ENCODE results near the gene SMC1B.
"Not testable (repeated sequence)": the region's sequence is repeated elsewhere in the genome, so short reads cannot be mapped to it uniquely, and the experiment has no call there.

Gene SMC1B

DNA sequence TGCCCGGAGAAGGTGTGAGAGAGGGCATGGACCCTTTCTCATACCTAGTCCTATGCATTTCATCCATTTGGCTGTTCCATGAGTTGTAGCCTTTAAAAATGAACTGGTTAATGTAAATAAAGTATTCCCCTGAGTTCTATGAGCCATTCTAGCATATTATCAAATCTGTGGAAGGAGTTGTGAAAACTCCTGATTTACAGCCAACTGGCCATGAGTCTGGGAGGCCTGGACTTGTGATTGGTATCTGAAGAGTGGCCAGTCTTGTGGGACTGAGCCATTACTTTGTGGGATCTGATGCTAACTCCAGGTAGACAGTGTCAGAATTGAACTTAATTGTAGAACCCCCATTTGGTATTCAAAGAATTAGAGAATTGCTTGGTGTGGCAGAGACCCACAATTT is 55.3 kb downstream of the SMC1B start:
- Histone ChIP-seq H3K27me3 (ENCODE audit: control insufficient read depth in 1 of 2, insufficient read depth in 2 of 2, low read length in 2 of 2) (peaks cover 0 to 6% of the 10 kb centered on the region in 2 donors), H3K9me3 (ENCODE audit: control insufficient read depth in 1 of 2, low read length in 2 of 2) (no peaks in the 10 kb centered on the region), H3K4me3 (ENCODE audit: low read depth in 1 of 2, low read length in 2 of 2) (no peak overlapping the region), H3K4me1 (ENCODE audit: control insufficient read depth in 1 of 2, insufficient read depth in 2 of 2, low read length in 2 of 2) (no peaks in the 10 kb centered on the region), H3K36me3 (ENCODE audit: control insufficient read depth in 1 of 2, insufficient read depth in 2 of 2, low read length in 2 of 2) (no peaks in the 10 kb centered on the region), H3K27ac (ENCODE audit: low read depth, low read length) (no peak overlapping the region), H3K9ac (ENCODE audit: low read depth in 1 of 2, low read length in 2 of 2) (no peak overlapping the region)

DNA sequence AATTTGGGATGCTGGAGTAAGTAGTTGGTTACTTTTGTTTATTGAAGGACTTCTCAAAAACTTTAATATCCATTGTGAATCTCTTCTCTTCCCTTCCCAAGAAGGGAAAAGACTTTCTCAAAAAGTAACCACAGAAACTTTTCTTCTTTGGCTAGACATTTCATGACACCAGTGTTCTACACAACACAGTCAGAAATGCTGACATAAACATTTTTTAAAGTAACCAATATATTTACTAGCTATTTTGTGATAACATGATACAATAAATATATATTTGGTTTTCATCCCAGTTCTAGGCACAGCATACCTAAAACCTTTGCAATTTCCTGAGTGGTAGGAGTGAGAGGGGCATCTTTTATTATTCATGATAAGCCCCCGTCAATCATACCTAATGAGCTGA is 55.9 kb downstream of the SMC1B start:
- H3K4me1 ChIP-seq (ENCODE audit: control insufficient read depth in 1 of 2, insufficient read depth in 2 of 2, low read length in 2 of 2), result no peaks in the 10 kb centered on the region
- H3K27me3 ChIP-seq (ENCODE audit: control insufficient read depth in 1 of 2, insufficient read depth in 2 of 2, low read length in 2 of 2), result peaks cover 0 to 4% of the 10 kb centered on the region in 2 donors
- H3K27ac ChIP-seq (ENCODE audit: low read depth, low read length), result no peak overlapping the region

DNA sequence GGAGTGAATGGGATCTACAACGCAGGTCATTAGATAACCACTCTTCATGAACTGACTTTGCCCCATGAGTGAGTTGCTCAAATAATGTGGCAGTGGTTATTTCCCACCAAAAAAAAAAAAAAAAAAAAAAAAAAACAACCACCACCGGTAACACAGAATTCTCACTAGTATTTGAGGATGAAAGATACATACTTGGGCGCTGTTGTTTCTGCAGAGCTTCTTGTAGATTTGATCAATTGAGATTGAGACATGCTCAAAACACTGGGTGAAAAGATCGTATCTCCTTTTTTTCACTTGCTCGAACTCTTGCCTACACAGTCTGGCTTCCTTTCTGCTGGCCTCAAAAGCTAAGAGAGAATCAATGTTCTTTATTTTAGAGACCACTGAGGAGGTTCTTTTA is 59.6 kb downstream of the SMC1B start:
- Histone ChIP-seq H3K9ac (ENCODE audit: low read depth in 1 of 2, low read length in 2 of 2) (no peak overlapping the region), H3K9me3 (ENCODE audit: control insufficient read depth in 1 of 2, low read length in 2 of 2) (no peaks in the 10 kb centered on the region), H3K4me1 (ENCODE audit: control insufficient read depth in 1 of 2, insufficient read depth in 2 of 2, low read length in 2 of 2) (no peaks in the 10 kb centered on the region), H3K36me3 (ENCODE audit: control insufficient read depth in 1 of 2, insufficient read depth in 2 of 2, low read length in 2 of 2) (no peaks in the 10 kb centered on the region), H3K27me3 (ENCODE audit: control insufficient read depth in 1 of 2, insufficient read depth in 2 of 2, low read length in 2 of 2) (no peaks in the 10 kb centered on the region), H3K4me3 (ENCODE audit: low read depth in 1 of 2, low read length in 2 of 2) (no peak overlapping the region), H3K27ac (ENCODE audit: low read depth, low read length) (no peak overlapping the region)

More for the DNA sequence above, 55.9 kb downstream of the SMC1B start:
- no peaks in the 10 kb centered on the region for H3K9me3 ChIP-seq (ENCODE audit: control insufficient read depth in 1 of 2, low read length in 2 of 2)
- no peak overlapping the region for H3K4me3 ChIP-seq (ENCODE audit: low read depth in 1 of 2, low read length in 2 of 2)
- H3K9ac ChIP-seq (ENCODE audit: low read depth in 1 of 2, low read length in 2 of 2), result no peak overlapping the region
- H3K36me3 ChIP-seq (ENCODE audit: control insufficient read depth in 1 of 2, insufficient read depth in 2 of 2, low read length in 2 of 2), result no peaks in the 10 kb centered on the region

- not testable (repeated sequence) for H3K9me3 ChIP-seq (ENCODE audit: control insufficient read depth in 1 of 2, low read length in 2 of 2); H3K9ac ChIP-seq (ENCODE audit: low read depth in 1 of 2, low read length in 2 of 2)
Measured at GRCh38 chr22:45352757-45353156, 60.6 kb downstream of the SMC1B start.

GRCh38 chr22:45351956-45352355 is 61.4 kb downstream of the SMC1B start:
- no peaks in the 10 kb centered on the region for H3K27me3 ChIP-seq (ENCODE audit: control insufficient read depth in 1 of 2, insufficient read depth in 2 of 2, low read length in 2 of 2)
- H3K9ac ChIP-seq (ENCODE audit: low read depth in 1 of 2, low read length in 2 of 2), result no peak overlapping the region
- no peak overlapping the region for H3K27ac ChIP-seq (ENCODE audit: low read depth, low read length)
- H3K4me3 ChIP-seq (ENCODE audit: low read depth in 1 of 2, low read length in 2 of 2), result no peak overlapping the region
- H3K4me1 ChIP-seq (ENCODE audit: control insufficient read depth in 1 of 2, insufficient read depth in 2 of 2, low read length in 2 of 2), result no peaks in the 10 kb centered on the region
- H3K9me3 ChIP-seq (ENCODE audit: control insufficient read depth in 1 of 2, low read length in 2 of 2), result no peaks in the 10 kb centered on the region
- H3K36me3 ChIP-seq (ENCODE audit: control insufficient read depth in 1 of 2, insufficient read depth in 2 of 2, low read length in 2 of 2), result no peaks in the 10 kb centered on the region

More at GRCh38 chr22:45352757-45353156, 60.6 kb downstream of the SMC1B start:
- H3K4me1 ChIP-seq (ENCODE audit: control insufficient read depth in 1 of 2, insufficient read depth in 2 of 2, low read length in 2 of 2); H3K4me3 ChIP-seq (ENCODE audit: low read depth in 1 of 2, low read length in 2 of 2); H3K27me3 ChIP-seq (ENCODE audit: control insufficient read depth in 1 of 2, insufficient read depth in 2 of 2, low read length in 2 of 2); H3K27ac ChIP-seq (ENCODE audit: low read depth, low read length); H3K36me3 ChIP-seq (ENCODE audit: control insufficient read depth in 1 of 2, insufficient read depth in 2 of 2, low read length in 2 of 2): not testable (repeated sequence)

DNA sequence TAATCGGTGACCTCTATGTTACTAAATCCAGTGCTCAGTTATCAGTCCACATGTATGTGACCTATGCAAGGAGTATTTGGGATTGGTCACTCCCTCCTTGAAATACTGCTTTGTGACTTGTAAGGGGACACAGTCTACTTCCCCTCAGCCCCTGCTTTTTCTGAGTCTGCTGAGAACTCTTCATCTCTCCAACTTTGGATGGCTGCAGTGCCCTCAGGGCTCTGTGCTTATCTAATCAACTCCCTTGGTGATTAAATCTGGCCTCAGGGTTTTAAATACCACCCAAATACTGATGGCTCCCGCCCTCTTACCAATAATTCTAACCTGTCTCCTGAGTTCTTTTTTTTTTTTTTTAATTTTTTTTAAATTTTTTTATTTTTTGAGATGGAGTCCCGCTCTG is 63.5 kb downstream of the SMC1B start:
- Histone ChIP-seq H3K27me3 (ENCODE audit: control insufficient read depth in 1 of 2, insufficient read depth in 2 of 2, low read length in 2 of 2) (no peaks in the 10 kb centered on the region), H3K9me3 (ENCODE audit: control insufficient read depth in 1 of 2, low read length in 2 of 2) (no peaks in the 10 kb centered on the region), H3K36me3 (ENCODE audit: control insufficient read depth in 1 of 2, insufficient read depth in 2 of 2, low read length in 2 of 2) (peaks cover 0 to 2% of the 10 kb centered on the region in 2 donors), H3K9ac (ENCODE audit: low read depth in 1 of 2, low read length in 2 of 2) (no peak overlapping the region), H3K27ac (ENCODE audit: low read depth, low read length) (no peak overlapping the region), H3K4me1 (ENCODE audit: control insufficient read depth in 1 of 2, insufficient read depth in 2 of 2, low read length in 2 of 2) (no peaks in the 10 kb centered on the region), H3K4me3 (ENCODE audit: low read depth in 1 of 2, low read length in 2 of 2) (no peak overlapping the region)

DNA sequence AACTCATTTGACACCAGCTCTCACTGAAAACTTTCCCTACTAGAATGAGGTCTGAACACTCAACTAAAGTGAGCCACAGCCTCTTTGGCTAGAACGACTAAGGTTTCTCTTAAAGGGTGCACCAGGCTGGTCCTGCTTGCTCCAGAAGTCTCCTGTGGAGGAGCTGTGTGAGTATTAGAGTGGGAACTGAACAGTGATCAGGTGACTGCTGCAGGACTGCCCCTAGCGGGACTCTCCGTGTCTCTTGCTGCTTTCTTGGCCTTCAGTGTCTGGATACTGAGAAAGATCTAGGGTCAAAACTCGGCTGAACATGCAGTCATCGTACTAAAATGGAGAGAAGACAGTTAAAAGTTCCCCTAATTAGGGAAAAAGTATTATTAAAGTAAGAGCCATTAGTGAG is 69.1 kb downstream of the SMC1B start:
- no peaks in the 10 kb centered on the region for H3K27me3 ChIP-seq (ENCODE audit: control insufficient read depth in 1 of 2, insufficient read depth in 2 of 2, low read length in 2 of 2)
- no peaks in the 10 kb centered on the region for H3K9me3 ChIP-seq (ENCODE audit: control insufficient read depth in 1 of 2, low read length in 2 of 2)
- no peak overlapping the region for H3K4me3 ChIP-seq (ENCODE audit: low read depth in 1 of 2, low read length in 2 of 2)
- H3K9ac ChIP-seq (ENCODE audit: low read depth in 1 of 2, low read length in 2 of 2), result no peak overlapping the region
- no peak overlapping the region for H3K27ac ChIP-seq (ENCODE audit: low read depth, low read length)
- H3K36me3 ChIP-seq (ENCODE audit: control insufficient read depth in 1 of 2, insufficient read depth in 2 of 2, low read length in 2 of 2), result peaks cover 8 to 18% of the 10 kb centered on the region in 2 donors
- H3K4me1 ChIP-seq (ENCODE audit: control insufficient read depth in 1 of 2, insufficient read depth in 2 of 2, low read length in 2 of 2), result no peaks in the 10 kb centered on the region

GRCh38 chr22:45343143-45343542 is 70.3 kb downstream of the SMC1B start:
- Histone ChIP-seq H3K27ac (ENCODE audit: low read depth, low read length) (no peak overlapping the region), H3K9me3 (ENCODE audit: control insufficient read depth in 1 of 2, low read length in 2 of 2) (no peaks in the 10 kb centered on the region), H3K36me3 (ENCODE audit: control insufficient read depth in 1 of 2, insufficient read depth in 2 of 2, low read length in 2 of 2) (peaks cover 8 to 26% of the 10 kb centered on the region in 2 donors), H3K4me3 (ENCODE audit: low read depth in 1 of 2, low read length in 2 of 2) (no peak overlapping the region), H3K9ac (ENCODE audit: low read depth in 1 of 2, low read length in 2 of 2) (no peak overlapping the region), H3K27me3 (ENCODE audit: control insufficient read depth in 1 of 2, insufficient read depth in 2 of 2, low read length in 2 of 2) (no peaks in the 10 kb centered on the region), H3K4me1 (ENCODE audit: control insufficient read depth in 1 of 2, insufficient read depth in 2 of 2, low read length in 2 of 2) (no peaks in the 10 kb centered on the region)

- Histone ChIP-seq H3K9ac (ENCODE audit: low read depth in 1 of 2, low read length in 2 of 2) (no peak overlapping the region), H3K4me1 (ENCODE audit: control insufficient read depth in 1 of 2, insufficient read depth in 2 of 2, low read length in 2 of 2) (no peaks in the 10 kb centered on the region), H3K27ac (ENCODE audit: low read depth, low read length) (no peak overlapping the region), H3K36me3 (ENCODE audit: control insufficient read depth in 1 of 2, insufficient read depth in 2 of 2, low read length in 2 of 2) (peaks cover 6 to 40% of the 10 kb centered on the region in 2 donors), H3K4me3 (ENCODE audit: low read depth in 1 of 2, low read length in 2 of 2) (no peak overlapping the region), H3K27me3 (ENCODE audit: control insufficient read depth in 1 of 2, insufficient read depth in 2 of 2, low read length in 2 of 2) (no peaks in the 10 kb centered on the region), H3K9me3 (ENCODE audit: control insufficient read depth in 1 of 2, low read length in 2 of 2) (no peaks in the 10 kb centered on the region)
Measured at GRCh38 chr22:45341498-45341897, 71.9 kb downstream of the SMC1B start.

- no peaks in the 10 kb centered on the region for H3K4me1 ChIP-seq (ENCODE audit: control insufficient read depth in 1 of 2, insufficient read depth in 2 of 2, low read length in 2 of 2)
- no peaks in the 10 kb centered on the region for H3K9me3 ChIP-seq (ENCODE audit: control insufficient read depth in 1 of 2, low read length in 2 of 2)
- H3K4me3 ChIP-seq (ENCODE audit: low read depth in 1 of 2, low read length in 2 of 2), result no peak overlapping the region
- H3K36me3 ChIP-seq (ENCODE audit: control insufficient read depth in 1 of 2, insufficient read depth in 2 of 2, low read length in 2 of 2), result peaks cover 6 to 52% of the 10 kb centered on the region in 2 donors
- no peak overlapping the region for H3K27ac ChIP-seq (ENCODE audit: low read depth, low read length)
- no peak overlapping the region for H3K9ac ChIP-seq (ENCODE audit: low read depth in 1 of 2, low read length in 2 of 2)
- no peaks in the 10 kb centered on the region for H3K27me3 ChIP-seq (ENCODE audit: control insufficient read depth in 1 of 2, insufficient read depth in 2 of 2, low read length in 2 of 2)
Measured at GRCh38 chr22:45340323-45340722, 73.1 kb downstream of the SMC1B start.

GRCh38 chr22:45338795-45339194 is 74.6 kb downstream of the SMC1B start:
- Histone ChIP-seq H3K4me3 (ENCODE audit: low read depth in 1 of 2, low read length in 2 of 2) (no peak overlapping the region), H3K9ac (ENCODE audit: low read depth in 1 of 2, low read length in 2 of 2) (no peak overlapping the region), H3K27me3 (ENCODE audit: control insufficient read depth in 1 of 2, insufficient read depth in 2 of 2, low read length in 2 of 2) (no peaks in the 10 kb centered on the region), H3K4me1 (ENCODE audit: control insufficient read depth in 1 of 2, insufficient read depth in 2 of 2, low read length in 2 of 2) (no peaks in the 10 kb centered on the region), H3K9me3 (ENCODE audit: control insufficient read depth in 1 of 2, low read length in 2 of 2) (no peaks in the 10 kb centered on the region), H3K36me3 (ENCODE audit: control insufficient read depth in 1 of 2, insufficient read depth in 2 of 2, low read length in 2 of 2) (peaks cover 11 to 65% of the 10 kb centered on the region in 2 donors), H3K27ac (ENCODE audit: low read depth, low read length) (no peak overlapping the region)
